CD14-positive monocyte (primary cell): Measurements from ENCODE around the gene COPE. TPM values are rescaled to one million over a fixed set of nuclear protein-coding genes. Genes with fewer than 3 reads are reported as not detected.

Experiments
- DNase-seq, 3 donors: peaks; one replicate each; pipeline ENCODE4 v3.0.0-alpha.2; 2011 to 2022
- H2AFZ ChIP-seq: 2 replicates; pipeline ENCODE4 v1.6.0; 2012; ENCODE audit warnings: mild to moderate bottlenecking, low read depth, low read length, inconsistent platforms; ENCODE audit not compliant: insufficient read depth, poor library complexity, severe bottlenecking
- H3K27ac ChIP-seq, 2 donors: 1 replicate in 1 of 2; 2 replicates in 1 of 2; pipeline ENCODE4 v1.5.1; 2012 to 2013; ENCODE audit warnings: low read length in 2 of 2, control low read depth in 1 of 2, inconsistent platforms in 1 of 2, low read depth in 1 of 2, mild to moderate bottlenecking in 1 of 2
- H3K27me3 ChIP-seq, 2 donors: one replicate each; pipeline versions ENCODE4 v1.6.0 to v1.6.1; 2011 to 2013; ENCODE audit warnings: low read length in 2 of 2; ENCODE audit not compliant: control insufficient read depth in 2 of 2, insufficient read depth in 2 of 2
- H3K36me3 ChIP-seq, 2 donors: replicated peaks in 1 of 2; 1 replicate in 1 of 2; 2 replicates in 1 of 2; pipeline versions ENCODE4 v1.5.1 to v1.6.1; 2012 to 2013; ENCODE audit warnings: low read length in 2 of 2, control low read depth in 1 of 2, inconsistent platforms in 1 of 2, mild to moderate bottlenecking in 1 of 2; ENCODE audit not compliant: insufficient read depth in 2 of 2, control insufficient read depth in 1 of 2
- H3K4me1 ChIP-seq, 2 donors: 1 replicate in 1 of 2; 2 replicates in 1 of 2; pipeline versions ENCODE4 v1.5.1 to v1.6.1; 2012 to 2013; ENCODE audit warnings: low read length in 2 of 2, control low read depth in 1 of 2, inconsistent platforms in 1 of 2, mild to moderate bottlenecking in 1 of 2, moderate library complexity in 1 of 2; ENCODE audit not compliant: insufficient read depth in 2 of 2, control insufficient read depth in 1 of 2
- H3K4me2 ChIP-seq: replicated peaks from 2 replicates; pipeline ENCODE3; 2012; ENCODE audit warnings: low read length, moderate library complexity, mild to moderate bottlenecking; ENCODE audit not compliant: poor library complexity, severe bottlenecking; ENCODE audit errors: extremely low read depth
- H3K4me3 ChIP-seq, 3 experiments: fragments of 200-600 bp in 1 of 3; sonication (generic) in 1 of 3; replicated peaks in 1 of 3; 1 replicate in 2 of 3; 2 replicates in 1 of 3; pipeline ENCODE4 v1.5.1; 2011 to 2013; ENCODE audit warnings: low read length in 3 of 3, mild to moderate bottlenecking in 3 of 3, control low read depth in 2 of 3, low read depth in 2 of 3, inconsistent platforms in 1 of 3, moderate library complexity in 1 of 3
- H3K79me2 ChIP-seq: 2 replicates; pipeline ENCODE4 v1.6.0; 2012; ENCODE audit warnings: mild to moderate bottlenecking, control low read depth, inconsistent platforms, low read length, moderate library complexity; ENCODE audit not compliant: insufficient read depth
- H3K9ac ChIP-seq: 2 replicates; pipeline ENCODE4 v1.6.0; 2017; ENCODE audit warnings: low read length, mild to moderate bottlenecking; ENCODE audit not compliant: insufficient read depth, poor library complexity, severe bottlenecking
- H3K9me3 ChIP-seq, 2 donors: replicated peaks in 1 of 2; 1 replicate in 1 of 2; 2 replicates in 1 of 2; pipeline versions ENCODE4 v1.5.1 to v1.6.1; 2012 to 2013; ENCODE audit warnings: low read length in 2 of 2, control low read depth in 1 of 2; ENCODE audit not compliant: control insufficient read depth in 1 of 2, insufficient read depth in 1 of 2
- H4K20me1 ChIP-seq: 2 replicates; pipeline ENCODE4 v1.6.0; 2012; ENCODE audit warnings: mild to moderate bottlenecking, low read length, control low read depth, moderate library complexity; ENCODE audit not compliant: insufficient read depth
- H3K27ac Mint-ChIP-seq, 7 donors: one replicate each; pipeline ENCODE4 v1.8.0; 2020; ENCODE audit warnings: mild to moderate bottlenecking in 7 of 7, mixed read lengths in 7 of 7, moderate library complexity in 6 of 7, inconsistent platforms in 2 of 7
- H3K27me3 Mint-ChIP-seq, 3 donors: one replicate each; pipeline ENCODE4 v1.8.0; 2021 to 2022; ENCODE audit warnings: low read depth in 3 of 3, mild to moderate bottlenecking in 3 of 3, mixed read lengths in 3 of 3, moderate library complexity in 3 of 3, inconsistent platforms in 1 of 3
- H3K36me3 Mint-ChIP-seq, 2 donors: one replicate each; pipeline ENCODE4 v1.8.0; 2020; ENCODE audit warnings: mixed read lengths in 2 of 2, inconsistent platforms in 1 of 2, mild to moderate bottlenecking in 1 of 2
- H3K4me1 Mint-ChIP-seq: one replicate; pipeline ENCODE4 v1.8.0; 2020; ENCODE audit warnings: mild to moderate bottlenecking, mixed read lengths
- H3K4me3 Mint-ChIP-seq, 2 donors: one replicate each; pipeline ENCODE4 v1.8.0; 2020; ENCODE audit warnings: mild to moderate bottlenecking in 2 of 2, mixed read lengths in 2 of 2, moderate library complexity in 1 of 2
- H3K9me3 Mint-ChIP-seq, 7 donors: one replicate each; pipeline ENCODE4 v1.8.0; 2020 to 2022; ENCODE audit warnings: mixed read lengths in 7 of 7, mild to moderate bottlenecking in 6 of 7, moderate library complexity in 6 of 7, inconsistent platforms in 2 of 7
- CTCF ChIP-seq: fragments of 200-600 bp; IDR thresholded peaks from one replicate; pipeline ENCODE4 v1.8.0; 2022; ENCODE audit warnings: antibody characterized with exemption, mild to moderate bottlenecking
- WGBS: methylation state at CpG from one replicate; pipeline ENCODE4 v1.1.5; 2013; ENCODE audit warnings: missing lambda C conversion rate; ENCODE audit not compliant: insufficient coverage; 5-methylcytosine and 5-hydroxymethylcytosine counted together
- intact Hi-C, 2 donors: fragments of 100-400 bp; cut with micrococcal nuclease; formaldehyde crosslinking; loops; one replicate each; pipeline versions ENCODE4 v1.15.0 to v1.15.1; 2023
- polyA plus RNA-seq, 3 donors: library from polyadenylated mRNA; depleted of rRNA in 1 of 3; unstranded in 2 of 3; stranded (reverse) in 1 of 3; fragments of 300-500 nt in 2 of 3; fragments of >200 nt in 1 of 3; fragmentation: Illumina TruSeq in 2 of 3; gene quantifications; 1 replicate in 2 of 3; 2 replicates in 1 of 3; pipeline ENCODE4 v1.2.3, GENCODE V29; 2012 to 2021

Gene COPE
- polyA plus RNA-seq, 3 donors, result 331 to 345 (median 345) TPM

DNA sequence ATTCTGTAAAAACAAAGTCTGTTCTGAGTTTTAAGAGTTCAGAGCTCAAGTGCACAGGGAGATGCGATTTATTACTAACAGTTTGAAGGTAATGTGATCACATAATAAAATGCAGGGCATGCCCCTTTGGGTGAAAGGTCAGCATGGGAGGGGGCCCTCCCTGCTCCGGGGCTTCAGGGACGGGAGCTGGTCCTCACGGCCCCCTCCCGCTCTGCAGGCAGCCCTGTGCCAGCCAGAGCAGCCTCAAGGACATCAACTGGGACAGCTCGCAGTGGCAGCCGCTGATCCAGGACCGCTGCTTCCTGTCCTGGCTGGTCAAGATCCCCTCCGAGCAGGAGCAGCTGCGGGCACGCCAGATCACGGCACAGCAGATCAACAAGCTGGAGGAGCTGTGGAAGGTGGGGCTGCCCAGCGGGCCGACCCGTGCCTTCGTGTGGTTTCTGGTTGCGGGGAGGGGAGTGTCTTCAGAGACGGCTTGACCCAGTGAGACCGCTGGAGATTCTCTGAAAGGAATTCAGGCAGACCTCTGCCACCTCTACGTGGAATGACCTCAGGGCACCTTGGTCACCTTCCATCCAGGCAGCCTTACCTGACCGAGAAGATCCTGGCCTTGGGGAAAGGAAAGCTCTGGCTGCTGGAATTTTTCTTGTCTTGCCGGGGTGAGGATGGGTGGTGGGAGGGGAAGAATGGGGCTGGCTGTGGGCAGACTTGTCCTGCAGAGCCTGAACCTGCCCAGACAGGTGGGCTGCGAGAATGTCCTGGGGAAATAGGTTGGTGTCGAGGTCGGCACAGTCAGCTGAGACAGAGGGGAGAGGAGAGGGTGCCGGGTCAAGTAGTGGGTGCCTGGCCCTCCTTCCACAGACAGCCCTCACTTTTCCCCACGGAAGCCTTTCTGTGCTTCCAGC is 68.5 kb downstream of the COPE start:
- no peaks in the 10 kb centered on the region for H3K27me3 ChIP-seq
- no peak for TF ChIP-seq CTCF
- Mint-ChIP-seq H3K4me1 (peaks cover 46% of the 10 kb centered on the region), H3K9me3 (no peaks in the 10 kb centered on the region), H3K36me3 (peaks cover 66 to 78% of the 10 kb centered on the region in 2 donors), H3K27me3 (peaks cover 0 to 1% (median 0%) of the 10 kb centered on the region in 3 donors), H3K27ac (peak overlapping the region in 5 of 7 donors; percentile 37 to 98 (median 92)), H3K4me3 (no peak overlapping the region)
- WGBS, result 96% methylated on average over 21 of the region's 27 CpGs
- H3K9ac ChIP-seq, result no peak overlapping the region
- H3K79me2 ChIP-seq, result peaks cover 64% of the 10 kb centered on the region
- intact Hi-C loops, result no loop called here
- H3K4me2 ChIP-seq, result no peak overlapping the region
- peaks cover 36 to 46% of the 10 kb centered on the region in 2 donors for H3K4me1 ChIP-seq
- peaks cover 62 to 68% of the 10 kb centered on the region in 2 donors for H3K36me3 ChIP-seq
- H3K4me3 ChIP-seq, result no peak overlapping the region
- H4K20me1 ChIP-seq, result peaks cover 88% of the 10 kb centered on the region
- DNase-seq, result no peak
- no peak overlapping the region for H2AFZ ChIP-seq
- no peaks in the 10 kb centered on the region for H3K9me3 ChIP-seq
- peak overlapping the region in 1 of 2 donors; percentile 83 for H3K27ac ChIP-seq

DNA sequence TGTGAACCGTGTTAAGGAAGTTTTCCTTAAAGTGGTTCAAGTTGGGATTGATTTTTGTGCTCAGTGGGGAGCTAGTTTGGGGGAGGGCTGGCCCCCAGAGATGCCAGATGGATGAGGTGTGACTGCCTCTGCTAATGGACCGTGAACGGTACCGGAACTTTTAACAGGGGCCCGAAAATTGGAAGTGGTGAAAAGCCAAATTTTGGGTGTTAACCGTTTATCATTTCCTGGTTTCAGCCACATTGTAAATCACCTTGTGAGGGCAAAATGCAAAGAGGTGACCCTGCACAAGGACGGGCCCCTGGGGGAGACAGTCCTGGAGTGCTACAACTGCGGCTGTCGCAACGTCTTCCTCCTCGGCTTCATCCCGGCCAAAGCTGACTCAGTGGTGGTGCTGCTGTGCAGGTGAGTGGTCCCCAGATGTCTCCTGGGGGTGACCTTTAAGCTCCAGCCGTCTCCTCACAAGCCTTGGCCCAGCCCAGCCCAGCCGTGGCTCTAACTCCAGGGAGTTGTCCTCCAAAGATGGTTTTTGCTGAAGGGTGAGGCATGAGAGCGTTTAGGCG is 69.3 kb downstream of the COPE start:
- H3K36me3 ChIP-seq, result peaks cover 57 to 68% of the 10 kb centered on the region in 2 donors
- intact Hi-C loops, result loop anchor here (5.0 to 10.0 kb wide), 2 partner anchors 145 to 398 kb away; no protein-coding TSS in a partner anchor
- Mint-ChIP-seq H3K4me1 (peaks cover 53% of the 10 kb centered on the region), H3K4me3 (peak overlapping the region in 1 of 2 donors; percentile 48), H3K27ac (peak overlapping the region; percentile 89 to 98 (median 96)), H3K36me3 (peaks cover 63 to 75% of the 10 kb centered on the region in 2 donors), H3K27me3 (peaks cover 0 to 2% (median 1%) of the 10 kb centered on the region in 3 donors), H3K9me3 (no peaks in the 10 kb centered on the region)
- peaks cover 88% of the 10 kb centered on the region for H4K20me1 ChIP-seq
- H3K9me3 ChIP-seq, result no peaks in the 10 kb centered on the region
- H3K9ac ChIP-seq, result peak overlapping the region; percentile 56
- peak overlapping the region; percentile 79 to 83 for H3K27ac ChIP-seq
- no peak overlapping the region for H2AFZ ChIP-seq
- TF ChIP-seq CTCF, result no peak
- no peak for DNase-seq
- WGBS, result 69% methylated on average over 12 of the region's 16 CpGs
- peaks cover 72% of the 10 kb centered on the region for H3K79me2 ChIP-seq
- H3K27me3 ChIP-seq, result no peaks in the 10 kb centered on the region
- peaks cover 36 to 51% of the 10 kb centered on the region in 2 donors for H3K4me1 ChIP-seq
- H3K4me2 ChIP-seq, result peak overlapping the region; percentile 73
- H3K4me3 ChIP-seq, result peak overlapping the region in 1 of 3 experiments; percentile 68

Other genes with a start within 250 kb of the COPE start
- 1 to 10 TPM in 1 of 3 donors, under 1 TPM in 2; 0.28 to 9.2 (median 0.55) TPM for gene CRTC1, start 235.7 kb downstream of the COPE start, polyA plus RNA-seq
- gene COMP, start 128.1 kb downstream of the COPE start, polyA plus RNA-seq, result not detected
- gene UPF1, start 87.4 kb downstream of the COPE start, polyA plus RNA-seq, result 10 to 100 TPM in 1 of 3 donors, 1 to 10 TPM in 2; 2.6 to 43.7 (median 3.2) TPM
- not detected for gene CERS1, start 23.2 kb downstream of the COPE start, polyA plus RNA-seq
- gene DDX49, start 328 bp upstream of the COPE start, polyA plus RNA-seq, result 10 to 100 TPM; 24.0 to 40.3 (median 27.5) TPM
- gene HOMER3, start 21.8 kb upstream of the COPE start, polyA plus RNA-seq, result 10 to 100 TPM; 45.1 to 88.1 (median 49.4) TPM
- 100 to 1,000 TPM in 1 of 3 donors, 1 to 10 TPM in 2; 7.6 to 143 (median 8.2) TPM for gene SUGP2, start 114.1 kb upstream of the COPE start, polyA plus RNA-seq
- gene ARMC6, start 114.2 kb upstream of the COPE start, polyA plus RNA-seq, result 10 to 100 TPM; 22.3 to 29.6 (median 26.1) TPM
- gene SLC25A42, start 144.6 kb upstream of the COPE start, polyA plus RNA-seq, result 1 to 10 TPM in 2 of 3 donors, under 1 TPM in 1; 0.68 to 3.1 (median 1.1) TPM
- 10 to 100 TPM; 14.3 to 22.5 (median 15.3) TPM for gene TMEM161A, start 219.1 kb upstream of the COPE start, polyA plus RNA-seq